Measurements from ENCODE around the gene ANGEL2.

- TF ChIP-seq CTCF (conservative IDR thresholded peaks at IDR 0.05; ENCODE audit: low read length), result no peak
- TF ChIP-seq EZH2phosphoT487 (IDR thresholded peaks at IDR 0.05; ENCODE audit: borderline replicate concordance, low read depth, low read length), result no peak
Observed at GRCh38 chr1:212971312-212971711, 44.4 kb downstream of the ANGEL2 start.

Data from OCI-LY7 (cell line).